IMR-90 (cell line): Measurements from ENCODE around the gene NEXN. TPM values are rescaled to one million over a fixed set of nuclear protein-coding genes. Genes with fewer than 3 reads are reported as not detected.

Source experiments
- ATAC-seq: fragments of 200-7000 bp; cut with Tn5 transposase; 2 replicates; pipeline ENCODE4 v1.9.1; 2020; ENCODE audit warnings: low read depth, mild to moderate bottlenecking, moderate library complexity
- BruUV-seq: library from RNA; stranded (reverse); fragments of 400-500 nt; replicated peaks from 2 replicates; lab custom pipeline; 2021; lab: Mats Ljungman, UMichigan
- CTCF ChIA-PET: fragments of 300-600 bp; formaldehyde crosslinking; extraction: SDS; loops from one replicate; lab custom pipeline; 2021; ENCODE audit warnings: antibody characterized with exemption; lab: Yijun Ruan, JAX
- POLR2A ChIA-PET: fragments of 300-600 bp; sonication (Branson Sonifier 250); formaldehyde crosslinking; loops from one replicate; lab custom pipeline; 2022; ENCODE audit warnings: antibody characterized with exemption; ENCODE audit not compliant: unreplicated experiment; lab: Charles Lee
- DNase-seq: peaks from one replicate; pipeline ENCODE4 v3.0.0; 2013
- H2AFZ ChIP-seq: replicated peaks from 2 replicates; pipeline ENCODE3; 2013; ENCODE audit warnings: low read length, mild to moderate bottlenecking; ENCODE audit not compliant: poor library complexity
- H2AK5ac ChIP-seq: 2 replicates; pipeline ENCODE4 v1.6.1; 2013; ENCODE audit warnings: low read depth, low read length, inconsistent platforms
- H2AK9ac ChIP-seq: replicated peaks from 2 replicates; pipeline ENCODE3; 2013; ENCODE audit warnings: mild to moderate bottlenecking, low read depth, low read length, moderate library complexity; ENCODE audit not compliant: poor library complexity
- H2BK120ac ChIP-seq: 2 replicates; pipeline ENCODE4 v1.6.1; 2013; ENCODE audit warnings: low read depth, low read length, inconsistent platforms
- H2BK15ac ChIP-seq: 3 replicates; pipeline ENCODE4 v1.6.1; 2013; ENCODE audit warnings: low read depth, low read length, inconsistent platforms
- H2BK20ac ChIP-seq: 2 replicates; pipeline ENCODE4 v1.6.1; 2013; ENCODE audit warnings: low read depth, mild to moderate bottlenecking, inconsistent platforms, low read length, moderate library complexity
- H2BK5ac ChIP-seq: 2 replicates; pipeline ENCODE4 v1.6.1; 2013; ENCODE audit warnings: mild to moderate bottlenecking, low read depth, low read length, inconsistent platforms; ENCODE audit not compliant: poor library complexity, severe bottlenecking
- H3K14ac ChIP-seq: replicated peaks from 2 replicates; pipeline ENCODE4 v1.6.1; 2013; ENCODE audit warnings: low read depth, low read length, inconsistent platforms
- H3K18ac ChIP-seq: 2 replicates; pipeline ENCODE4 v1.6.1; 2013; ENCODE audit warnings: low read depth, low read length, control low read depth
- H3K23ac ChIP-seq: 2 replicates; pipeline ENCODE4 v1.6.1; 2013; ENCODE audit warnings: low read depth, low read length, inconsistent platforms
- H3K27ac ChIP-seq: 2 replicates; pipeline ENCODE4 v1.5.1; 2013; ENCODE audit warnings: mild to moderate bottlenecking, control low read depth, low read length; ENCODE audit not compliant: insufficient read depth
- H3K27me3 ChIP-seq: 2 replicates; pipeline ENCODE4 v1.6.1; 2013; ENCODE audit warnings: low read length; ENCODE audit not compliant: control insufficient read depth, insufficient read depth
- H3K36me3 ChIP-seq: 2 replicates; pipeline ENCODE4 v1.6.1; 2013; ENCODE audit warnings: low read length, mixed read lengths; ENCODE audit not compliant: control insufficient read depth, insufficient read depth
- H3K4ac ChIP-seq: 2 replicates; pipeline ENCODE4 v1.6.1; 2013; ENCODE audit warnings: low read depth, low read length, inconsistent platforms
- H3K4me1 ChIP-seq: 2 replicates; pipeline ENCODE4 v1.6.1; 2013; ENCODE audit warnings: low read length, mixed read lengths; ENCODE audit not compliant: control insufficient read depth, insufficient read depth
- H3K4me2 ChIP-seq: 2 replicates; pipeline ENCODE4 v1.6.1; 2013; ENCODE audit warnings: low read depth, mild to moderate bottlenecking, control low read depth, low read length, moderate library complexity
- H3K4me3 ChIP-seq: 2 replicates; pipeline ENCODE4 v1.5.1; 2013; ENCODE audit warnings: low read depth, mild to moderate bottlenecking, control low read depth, low read length, moderate library complexity; ENCODE audit not compliant: insufficient read depth
- H3K56ac ChIP-seq: 2 replicates; pipeline ENCODE4 v1.6.1; 2013; ENCODE audit warnings: low read length, inconsistent platforms; ENCODE audit not compliant: insufficient read depth; ENCODE audit errors: extremely low read depth
- H3K79me1 ChIP-seq, 2 experiments: 2 replicates each; pipeline ENCODE4 v1.6.1; 2013; ENCODE audit warnings: low read length in 2 of 2, inconsistent platforms in 1 of 2, low read depth in 1 of 2
- H3K9ac ChIP-seq: 2 replicates; pipeline ENCODE4 v1.6.1; 2013; ENCODE audit warnings: low read depth, low read length, control low read depth
- H3K9me1 ChIP-seq: 2 replicates; pipeline ENCODE4 v1.6.1; 2013; ENCODE audit warnings: low read length, inconsistent platforms; ENCODE audit not compliant: insufficient read depth
- H3K9me3 ChIP-seq: 2 replicates; pipeline ENCODE4 v1.6.1; 2013; ENCODE audit warnings: low read length; ENCODE audit not compliant: control insufficient read depth, insufficient read depth
- H4K20me1 ChIP-seq: 2 replicates; pipeline ENCODE4 v1.6.1; 2013; ENCODE audit warnings: low read length, inconsistent platforms; ENCODE audit not compliant: insufficient read depth
- H4K5ac ChIP-seq: 2 replicates; pipeline ENCODE4 v1.6.1; 2013; ENCODE audit warnings: mild to moderate bottlenecking, low read depth, low read length, control low read depth
- H4K8ac ChIP-seq, 2 experiments: 2 replicates each; pipeline ENCODE4 v1.6.1; 2013; ENCODE audit warnings: low read depth in 2 of 2, low read length in 2 of 2, control low read depth in 1 of 2, inconsistent platforms in 1 of 2
- H4K91ac ChIP-seq: 2 replicates; pipeline ENCODE4 v1.6.1; 2013; ENCODE audit warnings: low read depth, low read length, inconsistent platforms; ENCODE audit not compliant: insufficient read depth
- BHLHE40 ChIP-seq: fragments of 150-350 bp; IDR thresholded peaks from 2 replicates; pipeline ENCODE4 v1.6.1; 2016; ENCODE audit warnings: mild to moderate bottlenecking, low read depth, low read length
- CEBPB ChIP-seq: IDR thresholded peaks from 2 replicates; pipeline ENCODE4 v1.6.1; 2012; ENCODE audit warnings: low read depth, low read length, improper control_type of control experiment
- CHD1 ChIP-seq: IDR thresholded peaks from 2 replicates; pipeline ENCODE4 v1.6.1; 2012; ENCODE audit warnings: low read depth, low read length, improper control_type of control experiment
- FOS ChIP-seq: fragments of 150-350 bp; IDR thresholded peaks from 2 replicates; pipeline ENCODE4 v1.6.1; 2016; ENCODE audit warnings: low read depth, low read length
- MAFK ChIP-seq: IDR thresholded peaks from 2 replicates; pipeline ENCODE4 v1.6.1; 2012; ENCODE audit warnings: low read depth, low read length, improper control_type of control experiment
- MAZ ChIP-seq: IDR thresholded peaks from 2 replicates; pipeline ENCODE4 v1.6.1; 2012; ENCODE audit warnings: low read depth, mild to moderate bottlenecking, low read length, improper control_type of control experiment, moderate library complexity, borderline replicate concordance
- MXI1 ChIP-seq: IDR thresholded peaks from 2 replicates; pipeline ENCODE4 v1.6.1; 2012; ENCODE audit warnings: low read depth, mild to moderate bottlenecking, low read length, moderate library complexity, borderline replicate concordance
- NFE2L2 ChIP-seq: fragments of 150-350 bp; IDR thresholded peaks from 2 replicates; pipeline ENCODE4 v1.6.1; 2016; ENCODE audit warnings: low read depth, mild to moderate bottlenecking, low read length
- POLR2A ChIP-seq: IDR thresholded peaks from 2 replicates; pipeline ENCODE4 v1.6.1; 2012; ENCODE audit warnings: mild to moderate bottlenecking, low read depth, low read length
- RAD21 ChIP-seq: IDR thresholded peaks from 2 replicates; pipeline ENCODE4 v1.6.1; 2012; ENCODE audit warnings: low read length, improper control_type of control experiment
- RCOR1 ChIP-seq: IDR thresholded peaks from 2 replicates; pipeline ENCODE4 v1.6.1; 2012; ENCODE audit warnings: mild to moderate bottlenecking, low read length, improper control_type of control experiment; ENCODE audit not compliant: insufficient replicate concordance
- RFX5 ChIP-seq: IDR thresholded peaks from 2 replicates; pipeline ENCODE4 v1.8.0; 2012; ENCODE audit warnings: low read depth, mild to moderate bottlenecking, low read length, moderate library complexity
- SMC3 ChIP-seq: fragments of 150-350 bp; IDR thresholded peaks from 2 replicates; pipeline ENCODE4 v1.6.1; 2016; ENCODE audit warnings: low read depth, mild to moderate bottlenecking, antibody characterized with exemption, low read length, moderate library complexity
- USF2 ChIP-seq: fragments of 150-350 bp; IDR thresholded peaks from 2 replicates; pipeline ENCODE4 v1.6.1; 2017; ENCODE audit warnings: mild to moderate bottlenecking, antibody characterized with exemption, low read length, low read depth
- dilution Hi-C: fragments of 300-500 bp; cut with HindIII; formaldehyde crosslinking; loops from one replicate; pipeline ENCODE4 v1.14.3; 2018; ENCODE audit warnings: low sequenced_read_pairs; ENCODE audit not compliant: unreplicated experiment
- in situ Hi-C: fragments of 300-500 bp; cut with MboI; formaldehyde crosslinking; loops from 3 replicates; pipeline ENCODE4 v1.14.3; 2019; ENCODE audit warnings: low sequenced_read_pairs, inconsistent platforms, mixed read lengths
- intact Hi-C: fragments of 100-400 bp; cut with micrococcal nuclease; formaldehyde crosslinking; loops from 2 replicates; pipeline ENCODE4 v1.10.0; 2022
- polyA plus RNA-seq, 3 experiments: library from polyadenylated mRNA; depleted of rRNA; stranded (reverse); fragments of >200 nt; gene quantifications; 2 replicates each; pipeline ENCODE4 v1.2.3, GENCODE V29; 2012; ENCODE audit warnings: low replicate concordance in 1 of 3
- total RNA-seq: library from RNA; depleted of rRNA; stranded (reverse); fragments of >200 nt; gene quantifications from 2 replicates; pipeline ENCODE4 v1.2.3, GENCODE V29; 2012
- TF ChIP-seq, protein P1 (sequence below): conservative IDR thresholded peaks from 2 replicates; pipeline ENCODE4 v1.5.1; 2012; ENCODE audit warnings: mild to moderate bottlenecking, low read depth, low read length, improper control_type of control experiment
- TF ChIP-seq, protein P2 (sequence below): fragments of 150-350 bp; IDR thresholded peaks from 2 replicates; pipeline ENCODE4 v1.6.1; 2016; ENCODE audit warnings: low read depth, mild to moderate bottlenecking, low read length, moderate library complexity, borderline replicate concordance

The NEXN gene
- total and polyA plus RNA-seq, 2 of the 4 experiments (the other 2 are of a cell fraction) = 5.2 to 16.1 TPM

GRCh38 chr1:77983997-77984355, 95.6 kb downstream of the NEXN start:
- Histone ChIP-seq H2BK5ac (no peak overlapping the region), H3K18ac (no peak overlapping the region)

More at GRCh38 chr1:77983997-77984355, 95.6 kb downstream of the NEXN start:
- Histone ChIP-seq H4K5ac (no peak overlapping the region), H3K79me1 (peaks cover 16 to 41% of the 10 kb centered on the region in 2 experiments), H3K23ac (no peak overlapping the region), H2AFZ (no peak overlapping the region), H3K4me2 (no peak overlapping the region), H4K20me1 (no peaks in the 10 kb centered on the region; the same call in 1 of the 2 replicates), H2AK5ac (no peak overlapping the region), H3K14ac (no peak overlapping the region), H2BK20ac (no peak overlapping the region), H3K56ac (no peak overlapping the region), H2AK9ac (no peak overlapping the region), H4K91ac (no peak overlapping the region), H2BK120ac (no peak overlapping the region), H3K36me3 (no peaks in the 10 kb centered on the region), H3K4ac (no peak overlapping the region), H3K27ac (no peak overlapping the region), H3K4me3 (no peak overlapping the region), H3K27me3 (no peaks in the 10 kb centered on the region), H3K9me3 (no peaks in the 10 kb centered on the region), H2BK15ac (no peak overlapping the region), H3K9ac (no peak overlapping the region), H4K8ac (no peak overlapping the region; a peak in 1 of 4 replicates), H3K9me1 (0 out of 2 replicates have a peak, but pooled peaks cover 6% of the 10 kb centered on the region), H3K4me1 (peaks cover 6% of the 10 kb centered on the region; the same call in 1 of the 2 replicates)
- DNase-seq (no peak), ATAC-seq (no peak)
- no TSS peak for BruUV-seq
- in situ Hi-C loops = no loop called here
- ChIA-PET CTCF (no interaction called here), POLR2A (no interaction called here)
- intact Hi-C loops = no loop called here
- TF ChIP-seq RAD21 (no peak), BHLHE40 (no peak), MAFK (no peak), POLR2A (no peak), USF2 (no peak), CHD1 (no peak), MAZ (no peak), MXI1 (no peak), SMC3 (no peak), CEBPB (no peak), NFE2L2 (no peak), FOS (no peak), RCOR1 (no peak), RFX5 (no peak)
- TF ChIP-seq, protein P1, sequence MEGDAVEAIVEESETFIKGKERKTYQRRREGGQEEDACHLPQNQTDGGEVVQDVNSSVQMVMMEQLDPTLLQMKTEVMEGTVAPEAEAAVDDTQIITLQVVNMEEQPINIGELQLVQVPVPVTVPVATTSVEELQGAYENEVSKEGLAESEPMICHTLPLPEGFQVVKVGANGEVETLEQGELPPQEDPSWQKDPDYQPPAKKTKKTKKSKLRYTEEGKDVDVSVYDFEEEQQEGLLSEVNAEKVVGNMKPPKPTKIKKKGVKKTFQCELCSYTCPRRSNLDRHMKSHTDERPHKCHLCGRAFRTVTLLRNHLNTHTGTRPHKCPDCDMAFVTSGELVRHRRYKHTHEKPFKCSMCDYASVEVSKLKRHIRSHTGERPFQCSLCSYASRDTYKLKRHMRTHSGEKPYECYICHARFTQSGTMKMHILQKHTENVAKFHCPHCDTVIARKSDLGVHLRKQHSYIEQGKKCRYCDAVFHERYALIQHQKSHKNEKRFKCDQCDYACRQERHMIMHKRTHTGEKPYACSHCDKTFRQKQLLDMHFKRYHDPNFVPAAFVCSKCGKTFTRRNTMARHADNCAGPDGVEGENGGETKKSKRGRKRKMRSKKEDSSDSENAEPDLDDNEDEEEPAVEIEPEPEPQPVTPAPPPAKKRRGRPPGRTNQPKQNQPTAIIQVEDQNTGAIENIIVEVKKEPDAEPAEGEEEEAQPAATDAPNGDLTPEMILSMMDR = no peak
- TF ChIP-seq, protein P2, sequence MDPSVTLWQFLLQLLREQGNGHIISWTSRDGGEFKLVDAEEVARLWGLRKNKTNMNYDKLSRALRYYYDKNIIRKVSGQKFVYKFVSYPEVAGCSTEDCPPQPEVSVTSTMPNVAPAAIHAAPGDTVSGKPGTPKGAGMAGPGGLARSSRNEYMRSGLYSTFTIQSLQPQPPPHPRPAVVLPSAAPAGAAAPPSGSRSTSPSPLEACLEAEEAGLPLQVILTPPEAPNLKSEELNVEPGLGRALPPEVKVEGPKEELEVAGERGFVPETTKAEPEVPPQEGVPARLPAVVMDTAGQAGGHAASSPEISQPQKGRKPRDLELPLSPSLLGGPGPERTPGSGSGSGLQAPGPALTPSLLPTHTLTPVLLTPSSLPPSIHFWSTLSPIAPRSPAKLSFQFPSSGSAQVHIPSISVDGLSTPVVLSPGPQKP = no peak
- dilution Hi-C loops = no loop called here
